AG10803 (cell line): ENCODE data around the gene SLC34A2.

Experiments
- DNase-seq: peaks from one replicate; pipeline ENCODE4 v3.0.0; 2010; ENCODE audit warnings: low read depth
- H3K4me3 ChIP-seq: 2 replicates; pipeline ENCODE4 v1.5.1; 2011; ENCODE audit warnings: mild to moderate bottlenecking, low read length, control low read depth
- CTCF ChIP-seq: conservative IDR thresholded peaks from 2 replicates; pipeline ENCODE4 v1.5.1; 2011; ENCODE audit warnings: mild to moderate bottlenecking, low read length, control low read depth, inconsistent platforms

Gene SLC34A2

DNA sequence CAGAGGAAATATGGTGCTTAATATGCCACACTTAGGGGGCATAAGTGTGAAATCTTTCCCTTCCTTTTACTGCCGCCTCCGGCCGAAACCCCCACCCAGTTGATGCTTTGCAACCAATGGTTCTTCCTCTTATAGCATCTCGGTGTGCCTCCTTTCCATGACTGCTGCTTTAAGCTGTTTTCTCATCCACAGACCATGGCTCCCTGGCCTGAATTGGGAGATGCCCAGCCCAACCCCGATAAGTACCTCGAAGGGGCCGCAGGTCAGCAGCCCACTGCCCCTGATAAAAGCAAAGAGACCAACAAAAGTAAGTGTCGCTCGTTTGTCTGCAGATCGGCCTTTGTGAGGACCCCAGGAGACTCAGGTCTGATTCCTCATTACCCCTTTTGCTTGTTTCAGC lies 6.7 kb downstream of the SLC34A2 start:
- no peak overlapping the region for H3K4me3 ChIP-seq
- no peak for DNase-seq
- no peak for TF ChIP-seq CTCF

GRCh38 chr4:25663781-25664180 lies 8.1 kb downstream of the SLC34A2 start:
- H3K4me3 ChIP-seq, result no peak overlapping the region
- DNase-seq, result no peak
- no peak for TF ChIP-seq CTCF

GRCh38 chr4:25666031-25666630 lies 10.5 kb downstream of the SLC34A2 start:
- no peak overlapping the region for H3K4me3 ChIP-seq
- no peak for DNase-seq
- no peak for TF ChIP-seq CTCF

DNA sequence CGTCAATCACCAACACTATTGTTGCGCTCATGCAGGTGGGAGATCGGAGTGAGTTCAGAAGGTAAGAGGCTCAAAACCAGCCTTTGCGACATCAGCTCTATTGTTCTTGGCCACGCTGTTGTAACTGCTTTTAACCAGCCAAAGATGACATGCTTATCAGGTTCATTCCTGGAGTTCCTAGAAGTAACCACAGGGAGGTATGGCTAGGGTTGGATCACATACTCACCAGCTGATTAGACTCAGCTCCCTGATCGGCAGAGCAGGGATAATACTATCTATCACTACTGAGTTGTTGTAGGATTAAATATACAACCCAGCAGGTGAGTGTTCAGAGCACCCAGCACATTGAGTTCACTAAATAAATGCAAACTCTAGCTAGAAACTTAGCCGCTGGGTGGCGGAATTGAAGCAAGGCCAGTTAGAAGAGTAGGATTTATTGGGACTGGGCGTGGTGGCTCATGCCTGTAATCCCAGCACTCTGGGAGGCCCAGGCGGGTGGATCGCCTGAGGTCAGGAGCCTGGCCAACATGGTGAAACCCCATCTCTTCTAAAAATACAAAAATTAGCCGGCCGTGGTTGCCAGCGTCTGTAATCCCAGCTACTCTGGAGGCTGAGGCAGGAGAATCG lies 12.4 kb downstream of the SLC34A2 start:
- no peak overlapping the region for H3K4me3 ChIP-seq
- no peak for DNase-seq

GRCh38 chr4:25670991-25671390 lies 15.3 kb downstream of the SLC34A2 start:
- DNase-seq, result no peak
- no peak for TF ChIP-seq CTCF

More for the DNA sequence above, 12.4 kb downstream of the SLC34A2 start:
- no peak for TF ChIP-seq CTCF

GRCh38 chr4:25672756-25673155 lies 17.1 kb downstream of the SLC34A2 start:
- no peak for DNase-seq
- no peak overlapping the region for H3K4me3 ChIP-seq
- no peak for TF ChIP-seq CTCF

More at GRCh38 chr4:25670991-25671390, 15.3 kb downstream of the SLC34A2 start:
- no peak overlapping the region for H3K4me3 ChIP-seq

DNA sequence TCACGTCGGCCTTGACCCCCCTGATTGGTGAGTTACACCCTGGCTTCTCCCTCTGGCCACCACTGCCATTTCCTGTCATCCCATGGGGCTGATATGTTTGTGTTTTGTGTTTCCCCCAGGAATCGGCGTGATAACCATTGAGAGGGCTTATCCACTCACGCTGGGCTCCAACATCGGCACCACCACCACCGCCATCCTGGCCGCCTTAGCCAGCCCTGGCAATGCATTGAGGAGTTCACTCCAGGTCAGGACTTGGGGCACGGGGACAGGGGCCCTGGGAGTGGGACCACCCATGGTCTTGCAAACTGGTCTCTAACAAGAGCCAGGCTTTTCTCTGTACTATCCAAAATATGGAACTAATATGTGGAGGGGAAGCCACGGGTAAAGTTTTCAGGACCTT lies 18.7 kb downstream of the SLC34A2 start:
- TF ChIP-seq CTCF, result no peak
- DNase-seq, result no peak
- H3K4me3 ChIP-seq, result no peak overlapping the region
